ENCODE measurements around the gene SMARCE1.
A peak's percentile ranks its signal among the peaks of the same experiment; 100 is the strongest.

SMARCE1 gene

DNA sequence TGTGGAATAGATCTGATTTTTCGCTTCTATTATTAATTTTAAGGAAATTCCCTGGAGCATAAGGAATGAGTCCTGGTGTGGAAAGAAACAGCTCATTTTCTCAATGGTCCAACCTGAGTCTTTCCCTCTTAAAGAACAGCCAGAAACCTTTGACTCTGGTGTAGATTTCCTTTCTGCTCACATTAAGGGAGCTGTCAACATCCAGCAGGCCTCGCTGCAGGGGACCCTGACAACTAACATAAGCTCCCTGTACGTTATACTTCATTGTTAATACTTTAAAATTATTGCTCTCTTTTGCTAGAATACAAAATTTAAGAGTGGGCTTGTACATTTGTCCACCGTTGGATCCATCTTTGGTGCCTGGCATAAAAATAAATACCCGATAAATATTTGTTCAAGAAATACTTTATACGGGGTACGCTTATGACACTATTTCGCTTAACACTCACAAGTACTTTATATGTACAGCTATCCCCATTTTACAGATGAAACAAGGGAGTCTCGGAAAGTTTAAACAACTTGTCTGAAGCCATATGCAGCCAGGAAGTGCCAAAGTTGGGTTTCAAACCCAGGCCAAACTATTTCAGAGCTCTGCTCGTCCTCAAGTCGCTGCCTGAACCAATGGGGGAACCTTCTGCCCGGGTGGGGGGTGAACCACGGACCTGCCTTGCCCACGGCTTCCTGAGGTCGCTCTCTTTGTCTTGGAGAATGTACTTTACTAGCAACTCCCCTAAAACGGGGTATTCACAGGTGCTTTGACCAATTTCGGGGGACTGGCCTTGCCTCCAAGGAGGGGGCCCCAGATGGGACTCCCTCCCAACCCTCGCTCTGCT lies 611 bp downstream of the SMARCE1 start:
- Histone ChIP-seq H3K4me1 (ENCODE audit: control insufficient read depth in 5 of 5, insufficient read depth in 5 of 5, low read length in 5 of 5) (peaks cover 4 to 26% (median 23%) of the 10 kb centered on the region in 5 donors), H3K27me3 (ENCODE audit: control insufficient read depth in 5 of 5, insufficient read depth in 4 of 5, low read length in 5 of 5) (no peaks in the 10 kb centered on the region), H3K9ac (ENCODE audit: low read length in 5 of 5) (peak overlapping the region; percentile 91 to 100 (median 100)), H3K36me3 (ENCODE audit: control insufficient read depth in 5 of 5, insufficient read depth in 5 of 5, low read length in 5 of 5) (peaks cover 11 to 24% (median 17%) of the 10 kb centered on the region in 5 donors), H3K27ac (ENCODE audit: low read depth, low read length) (peak overlapping the region; percentile 99), H3K9me3 (ENCODE audit: control insufficient read depth in 5 of 5, low read length in 5 of 5) (no peaks in the 10 kb centered on the region), H3K4me3 (ENCODE audit: low read depth in 1 of 5, low read length in 5 of 5) (peak overlapping the region; percentile 77 to 98 (median 96))

DNA sequence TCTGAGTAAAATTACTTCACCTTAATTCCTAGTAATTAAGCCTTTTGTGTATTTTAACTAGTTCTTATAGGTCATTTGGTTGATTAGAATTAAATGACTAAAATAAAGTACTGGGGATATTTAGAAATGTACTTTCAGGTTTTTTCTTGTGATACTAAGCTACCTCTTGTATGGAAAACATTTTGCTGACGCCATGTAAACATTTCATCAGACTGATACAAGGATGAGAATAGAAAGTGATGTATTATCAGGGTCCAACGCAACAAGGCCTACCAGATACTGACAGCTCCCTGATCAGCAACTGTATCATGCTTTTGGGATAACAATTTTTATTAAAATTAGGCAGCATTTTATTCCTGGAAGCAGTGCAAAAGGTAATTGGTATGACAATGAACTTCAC lies 1.7 kb downstream of the SMARCE1 start:
- no peaks in the 10 kb centered on the region for H3K27me3 ChIP-seq (ENCODE audit: control insufficient read depth in 5 of 5, insufficient read depth in 4 of 5, low read length in 5 of 5)

DNA sequence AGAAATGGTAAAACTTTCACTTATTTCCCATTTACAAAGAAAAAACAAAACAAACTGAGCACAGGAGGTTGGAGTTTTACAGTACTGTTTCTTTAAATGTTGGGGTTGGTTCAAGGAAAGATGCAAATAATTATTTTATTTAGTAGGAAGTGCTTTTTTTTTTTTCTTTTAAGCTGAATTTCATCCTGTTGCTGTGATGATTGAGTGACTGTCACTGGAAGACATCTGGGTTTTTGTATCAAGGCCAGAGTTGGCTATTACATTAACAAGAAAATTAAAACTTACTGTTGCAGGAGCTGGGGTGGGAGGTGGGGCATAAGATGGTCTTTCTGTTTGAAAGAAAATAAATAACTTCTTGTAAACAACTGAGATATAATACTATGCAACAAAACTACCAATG lies 2.3 kb downstream of the SMARCE1 start:
- Histone ChIP-seq H3K27ac (ENCODE audit: low read depth, low read length) (no peak overlapping the region), H3K36me3 (ENCODE audit: control insufficient read depth in 5 of 5, insufficient read depth in 5 of 5, low read length in 5 of 5) (peaks cover 25 to 40% (median 32%) of the 10 kb centered on the region in 5 donors), H3K4me1 (ENCODE audit: control insufficient read depth in 5 of 5, insufficient read depth in 5 of 5, low read length in 5 of 5) (peaks cover 4 to 27% (median 23%) of the 10 kb centered on the region in 5 donors)

More for the DNA sequence above, 1.7 kb downstream of the SMARCE1 start:
- Histone ChIP-seq H3K9me3 (ENCODE audit: control insufficient read depth in 5 of 5, low read length in 5 of 5) (no peaks in the 10 kb centered on the region), H3K27ac (ENCODE audit: low read depth, low read length) (no peak overlapping the region), H3K4me3 (ENCODE audit: low read depth in 1 of 5, low read length in 5 of 5) (no peak overlapping the region), H3K4me1 (ENCODE audit: control insufficient read depth in 5 of 5, insufficient read depth in 5 of 5, low read length in 5 of 5) (peaks cover 4 to 26% (median 23%) of the 10 kb centered on the region in 5 donors), H3K36me3 (ENCODE audit: control insufficient read depth in 5 of 5, insufficient read depth in 5 of 5, low read length in 5 of 5) (peaks cover 21 to 34% (median 26%) of the 10 kb centered on the region in 5 donors), H3K9ac (ENCODE audit: low read length in 5 of 5) (peak overlapping the region in 4 of 5 donors; percentile 30 to 100 (median 82))

DNA sequence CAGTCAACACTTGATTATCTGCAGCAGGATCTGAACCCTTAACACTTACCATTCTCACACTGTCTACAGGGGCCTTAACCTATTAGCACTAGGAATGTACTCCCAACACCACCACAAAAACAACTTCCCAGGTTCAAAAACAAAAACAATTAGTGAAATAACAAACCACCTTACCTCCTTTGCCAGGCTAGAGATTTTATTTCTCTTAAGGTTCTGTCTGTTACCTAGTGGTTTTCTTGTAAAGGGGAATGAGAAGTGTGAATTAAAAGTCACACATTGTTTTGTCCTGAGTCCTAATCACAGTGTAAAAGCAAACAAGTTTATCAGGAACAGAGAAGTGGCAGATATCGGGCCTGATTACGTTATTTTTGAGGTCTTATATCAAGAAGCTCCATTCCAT lies 9.7 kb downstream of the SMARCE1 start:
- Histone ChIP-seq H3K36me3 (ENCODE audit: control insufficient read depth in 5 of 5, insufficient read depth in 5 of 5, low read length in 5 of 5) (peaks cover 57 to 77% (median 69%) of the 10 kb centered on the region in 5 donors), H3K9me3 (ENCODE audit: control insufficient read depth in 5 of 5, low read length in 5 of 5) (no peaks in the 10 kb centered on the region), H3K4me1 (ENCODE audit: control insufficient read depth in 5 of 5, insufficient read depth in 5 of 5, low read length in 5 of 5) (peaks cover 0 to 5% (median 0%) of the 10 kb centered on the region in 5 donors), H3K27ac (ENCODE audit: low read depth, low read length) (no peak overlapping the region), H3K27me3 (ENCODE audit: control insufficient read depth in 5 of 5, insufficient read depth in 4 of 5, low read length in 5 of 5) (no peaks in the 10 kb centered on the region), H3K9ac (ENCODE audit: low read length in 5 of 5) (no peak overlapping the region), H3K4me3 (ENCODE audit: low read depth in 1 of 5, low read length in 5 of 5) (no peak overlapping the region)

More for the DNA sequence above, 2.3 kb downstream of the SMARCE1 start:
- H3K9me3 ChIP-seq (ENCODE audit: control insufficient read depth in 5 of 5, low read length in 5 of 5): no peaks in the 10 kb centered on the region
- H3K9ac ChIP-seq (ENCODE audit: low read length in 5 of 5): peak overlapping the region in 2 of 5 donors; percentile 44 to 59
- no peaks in the 10 kb centered on the region for H3K27me3 ChIP-seq (ENCODE audit: control insufficient read depth in 5 of 5, insufficient read depth in 4 of 5, low read length in 5 of 5)
- no peak overlapping the region for H3K4me3 ChIP-seq (ENCODE audit: low read depth in 1 of 5, low read length in 5 of 5)

DNA sequence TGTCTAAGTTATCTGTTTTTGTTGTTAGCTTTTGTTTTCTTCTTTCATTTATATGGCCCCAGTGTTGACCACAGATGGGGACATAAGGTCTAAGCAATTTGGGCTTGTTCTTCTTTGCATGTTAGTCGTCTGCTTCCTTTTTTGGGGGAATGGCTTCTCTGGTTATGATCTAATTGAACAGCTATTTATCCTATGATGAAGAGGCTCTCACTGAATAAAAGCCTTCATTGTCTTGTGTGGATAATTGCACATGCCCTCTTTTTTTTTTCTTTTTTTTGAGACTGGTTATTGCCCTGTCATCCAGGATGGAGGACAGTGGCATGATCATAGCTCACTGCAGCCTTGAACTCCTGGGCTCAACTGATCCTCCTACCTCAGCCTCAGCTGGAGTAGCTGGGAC lies 13.7 kb downstream of the SMARCE1 start:
- no peaks in the 10 kb centered on the region for H3K27me3 ChIP-seq (ENCODE audit: control insufficient read depth in 5 of 5, insufficient read depth in 4 of 5, low read length in 5 of 5)
- peaks cover 0 to under 1% (median 0%) of the 10 kb centered on the region in 5 donors for H3K4me1 ChIP-seq (ENCODE audit: control insufficient read depth in 5 of 5, insufficient read depth in 5 of 5, low read length in 5 of 5)
- no peaks in the 10 kb centered on the region for H3K9me3 ChIP-seq (ENCODE audit: control insufficient read depth in 5 of 5, low read length in 5 of 5)
- H3K36me3 ChIP-seq (ENCODE audit: control insufficient read depth in 5 of 5, insufficient read depth in 5 of 5, low read length in 5 of 5): peaks cover 78 to 89% (median 84%) of the 10 kb centered on the region in 5 donors
- H3K4me3 ChIP-seq (ENCODE audit: low read depth in 1 of 5, low read length in 5 of 5): no peak overlapping the region
- no peak overlapping the region for H3K27ac ChIP-seq (ENCODE audit: low read depth, low read length)
- H3K9ac ChIP-seq (ENCODE audit: low read length in 5 of 5): no peak overlapping the region

DNA sequence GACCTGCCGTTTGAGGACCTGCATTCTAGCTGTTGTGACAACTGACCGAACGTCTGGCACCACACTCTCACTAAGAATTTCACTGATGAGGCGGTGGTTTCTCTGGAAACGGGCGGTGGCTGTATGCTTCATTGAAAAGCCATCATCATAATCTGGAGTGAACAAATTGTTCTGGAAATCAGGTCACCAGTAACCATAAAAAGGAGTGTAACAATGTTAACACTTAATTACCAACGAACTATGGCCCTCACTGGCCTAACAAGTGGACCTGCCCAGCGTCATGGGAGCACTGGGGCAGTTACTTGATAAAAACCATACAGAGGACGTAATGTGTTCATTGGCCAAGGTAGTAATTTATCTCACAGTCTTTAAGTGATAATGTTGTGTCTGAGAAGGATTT lies 15.4 kb downstream of the SMARCE1 start:
- Histone ChIP-seq H3K9ac (ENCODE audit: low read length in 5 of 5) (no peak overlapping the region), H3K4me3 (ENCODE audit: low read depth in 1 of 5, low read length in 5 of 5) (no peak overlapping the region), H3K27me3 (ENCODE audit: control insufficient read depth in 5 of 5, insufficient read depth in 4 of 5, low read length in 5 of 5) (no peaks in the 10 kb centered on the region), H3K27ac (ENCODE audit: low read depth, low read length) (no peak overlapping the region), H3K36me3 (ENCODE audit: control insufficient read depth in 5 of 5, insufficient read depth in 5 of 5, low read length in 5 of 5) (peaks cover 86 to 92% (median 88%) of the 10 kb centered on the region in 5 donors), H3K9me3 (ENCODE audit: control insufficient read depth in 5 of 5, low read length in 5 of 5) (no peaks in the 10 kb centered on the region), H3K4me1 (ENCODE audit: control insufficient read depth in 5 of 5, insufficient read depth in 5 of 5, low read length in 5 of 5) (no peaks in the 10 kb centered on the region)

DNA sequence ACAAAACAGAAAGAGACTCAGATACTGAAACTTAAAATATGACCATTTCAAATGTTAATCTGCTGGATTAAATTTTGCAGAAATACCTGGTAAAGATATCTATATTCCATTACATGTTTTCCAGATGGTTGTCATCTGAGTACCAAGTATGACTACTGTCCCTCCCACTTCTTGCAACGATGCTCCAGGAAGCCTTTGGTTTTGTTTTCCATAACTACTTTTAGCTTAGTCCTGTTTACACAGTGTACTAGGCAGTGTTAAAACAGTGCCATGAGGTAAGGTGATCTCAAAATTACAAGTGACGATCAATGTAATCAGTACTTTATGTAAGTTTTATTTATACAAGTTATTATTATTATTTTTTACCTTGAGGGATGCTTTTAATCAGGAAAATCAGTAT lies 17.8 kb downstream of the SMARCE1 start:
- no peaks in the 10 kb centered on the region for H3K4me1 ChIP-seq (ENCODE audit: control insufficient read depth in 5 of 5, insufficient read depth in 5 of 5, low read length in 5 of 5)
- no peak overlapping the region for H3K4me3 ChIP-seq (ENCODE audit: low read depth in 1 of 5, low read length in 5 of 5)
- no peak overlapping the region for H3K27ac ChIP-seq (ENCODE audit: low read depth, low read length)
- peaks cover 64 to 70% (median 66%) of the 10 kb centered on the region in 5 donors for H3K36me3 ChIP-seq (ENCODE audit: control insufficient read depth in 5 of 5, insufficient read depth in 5 of 5, low read length in 5 of 5)
- no peaks in the 10 kb centered on the region for H3K27me3 ChIP-seq (ENCODE audit: control insufficient read depth in 5 of 5, insufficient read depth in 4 of 5, low read length in 5 of 5)
- no peaks in the 10 kb centered on the region for H3K9me3 ChIP-seq (ENCODE audit: control insufficient read depth in 5 of 5, low read length in 5 of 5)
- H3K9ac ChIP-seq (ENCODE audit: low read length in 5 of 5): no peak overlapping the region

DNA sequence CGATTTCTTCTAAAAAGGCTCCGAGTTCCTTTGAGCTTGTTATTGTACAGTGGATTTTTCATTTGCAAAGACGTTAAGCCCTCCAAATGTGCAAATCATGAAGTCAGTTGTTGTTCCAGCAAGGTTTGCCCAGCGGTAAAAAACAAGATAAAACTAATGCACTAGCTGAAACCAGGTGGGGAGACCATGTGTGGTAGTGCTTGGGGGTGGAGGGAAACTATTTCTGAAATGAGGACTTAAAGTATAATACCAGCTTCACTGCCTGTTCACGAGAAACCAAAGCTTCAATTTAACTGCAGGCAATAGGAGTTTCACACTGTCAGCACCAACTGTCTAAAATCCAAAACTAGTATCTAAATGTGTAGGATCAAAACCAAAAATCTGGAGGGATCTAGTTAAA lies 22.3 kb downstream of the SMARCE1 start:
- peaks cover 0 to 8% (median 3%) of the 10 kb centered on the region in 5 donors for H3K4me1 ChIP-seq (ENCODE audit: control insufficient read depth in 5 of 5, insufficient read depth in 5 of 5, low read length in 5 of 5)
- no peak overlapping the region for H3K27ac ChIP-seq (ENCODE audit: low read depth, low read length)
- H3K4me3 ChIP-seq (ENCODE audit: low read depth in 1 of 5, low read length in 5 of 5): no peak overlapping the region
- H3K27me3 ChIP-seq (ENCODE audit: control insufficient read depth in 5 of 5, insufficient read depth in 4 of 5, low read length in 5 of 5): peaks cover 0 to 2% (median 0%) of the 10 kb centered on the region in 5 donors
- H3K9ac ChIP-seq (ENCODE audit: low read length in 5 of 5): no peak overlapping the region
- H3K9me3 ChIP-seq (ENCODE audit: control insufficient read depth in 5 of 5, low read length in 5 of 5): no peaks in the 10 kb centered on the region
- peaks cover 22 to 31% (median 23%) of the 10 kb centered on the region in 5 donors for H3K36me3 ChIP-seq (ENCODE audit: control insufficient read depth in 5 of 5, insufficient read depth in 5 of 5, low read length in 5 of 5)

DNA sequence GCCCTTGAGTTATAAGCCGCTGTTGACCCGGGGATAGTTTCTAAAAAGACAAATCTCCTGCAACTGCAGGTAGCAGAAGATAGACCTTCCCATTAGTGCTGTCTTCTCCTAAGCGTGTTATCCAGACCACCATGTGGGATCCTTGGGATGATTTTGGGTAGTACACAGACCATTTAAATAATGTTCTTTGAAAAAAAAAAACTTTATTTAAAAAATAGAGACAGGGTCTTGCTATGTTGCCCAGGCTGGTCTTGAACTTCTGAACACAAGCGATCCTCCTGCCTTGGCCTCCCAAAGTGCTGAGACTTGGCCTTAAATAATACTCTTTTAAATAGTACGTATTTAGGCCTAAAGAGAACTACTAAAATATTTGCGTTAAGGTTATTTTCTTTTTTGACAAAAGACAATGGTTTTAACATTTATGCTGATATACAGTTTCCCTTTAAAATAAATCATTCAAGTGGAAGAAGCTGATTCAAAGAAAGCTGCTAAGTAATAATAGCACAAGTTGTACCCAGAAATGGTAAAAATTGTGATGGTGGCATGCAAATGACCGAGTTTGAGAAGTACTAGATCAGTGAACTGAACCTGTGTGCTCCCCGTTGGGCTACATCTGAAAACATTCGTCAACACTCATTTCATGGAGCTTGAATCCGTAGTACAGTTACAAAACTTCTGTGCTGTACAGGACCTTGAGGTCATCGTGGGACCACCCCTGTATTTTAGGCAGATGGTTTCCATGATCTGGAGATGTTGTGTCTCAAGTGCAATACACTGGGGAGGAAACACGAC lies 24.0 kb downstream of the SMARCE1 start:
- peaks cover 7 to 16% (median 8%) of the 10 kb centered on the region in 5 donors for H3K36me3 ChIP-seq (ENCODE audit: control insufficient read depth in 5 of 5, insufficient read depth in 5 of 5, low read length in 5 of 5)
- H3K4me1 ChIP-seq (ENCODE audit: control insufficient read depth in 5 of 5, insufficient read depth in 5 of 5, low read length in 5 of 5): peaks cover 0 to 14% (median 9%) of the 10 kb centered on the region in 5 donors
- H3K9me3 ChIP-seq (ENCODE audit: control insufficient read depth in 5 of 5, low read length in 5 of 5): no peaks in the 10 kb centered on the region
- H3K27ac ChIP-seq (ENCODE audit: low read depth, low read length): no peak overlapping the region
- no peak overlapping the region for H3K9ac ChIP-seq (ENCODE audit: low read length in 5 of 5)
- peaks cover 0 to 8% (median 3%) of the 10 kb centered on the region in 5 donors for H3K27me3 ChIP-seq (ENCODE audit: control insufficient read depth in 5 of 5, insufficient read depth in 4 of 5, low read length in 5 of 5)
- H3K4me3 ChIP-seq (ENCODE audit: low read depth in 1 of 5, low read length in 5 of 5): no peak overlapping the region
